GM12874 (cell line): ENCODE results near the gene ADORA1.

Experiments
- CTCF ChIP-seq: IDR thresholded peaks from 2 replicates; pipeline ENCODE4 v1.5.1; 2011; ENCODE audit warnings: low read depth, mild to moderate bottlenecking, control low read depth, low read length, moderate library complexity; ENCODE audit not compliant: insufficient read depth

The ADORA1 gene

GRCh38 chr1:203179667-203180005, 52.1 kb downstream of the ADORA1 start:
- TF ChIP-seq CTCF = no peak

GRCh38 chr1:203180611-203181330, 53.2 kb downstream of the ADORA1 start:
- no peak for TF ChIP-seq CTCF

GRCh38 chr1:203181586-203182386, 54.3 kb downstream of the ADORA1 start:
- TF ChIP-seq CTCF = no peak

GRCh38 chr1:203182387-203182953, 54.9 kb downstream of the ADORA1 start:
- no peak for TF ChIP-seq CTCF

GRCh38 chr1:203183828-203184227, 56.3 kb downstream of the ADORA1 start:
- TF ChIP-seq CTCF = no peak

- no peak for TF ChIP-seq CTCF
These were observed 56.9 kb downstream of the ADORA1 start for GRCh38 chr1:203184467-203184866.

- no peak for TF ChIP-seq CTCF
These were observed 57.5 kb downstream of the ADORA1 start for GRCh38 chr1:203185061-203185461.
